ENCODE results near the gene NOL7.

Gene NOL7

DNA sequence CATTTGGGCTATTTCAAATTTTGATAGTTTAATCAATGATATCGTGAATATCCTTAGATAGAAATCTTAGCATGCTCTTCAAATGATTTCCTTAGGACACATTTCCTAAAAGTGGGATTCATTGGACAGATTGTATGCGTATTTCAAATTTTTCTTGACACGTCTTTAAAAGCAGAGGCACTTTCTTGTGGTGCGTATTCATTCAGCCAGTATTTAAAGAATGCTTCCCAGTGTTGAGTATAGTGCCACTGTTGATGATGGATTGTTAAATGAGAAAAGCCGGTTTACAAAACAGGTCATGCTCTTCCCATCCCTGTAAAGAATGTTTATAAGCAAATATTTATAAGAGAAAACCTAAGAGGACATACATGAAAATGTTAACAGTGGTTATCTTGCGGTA, 15.1 kb upstream of the NOL7 start:
- no peak for DNase-seq

DNA sequence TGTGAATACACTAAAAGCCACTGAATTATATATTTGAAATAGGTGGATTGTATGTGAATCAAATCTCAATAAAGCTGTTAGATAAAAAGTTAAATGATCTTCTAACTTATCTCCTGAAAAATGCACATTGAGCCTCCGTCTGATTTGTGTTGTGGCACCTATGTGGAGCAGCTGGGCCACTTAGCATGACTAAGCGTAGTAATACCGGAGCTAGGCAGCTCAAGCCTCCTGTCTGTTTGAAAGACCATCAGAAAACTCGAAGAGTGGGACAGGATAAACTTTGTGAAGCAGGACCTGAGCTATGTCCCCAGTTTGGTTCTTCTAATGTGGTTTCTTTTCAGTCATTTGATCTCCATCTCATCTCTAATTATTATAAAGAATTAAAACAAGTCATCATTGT, 11.0 kb upstream of the NOL7 start:
- DNase-seq = no peak

DNA sequence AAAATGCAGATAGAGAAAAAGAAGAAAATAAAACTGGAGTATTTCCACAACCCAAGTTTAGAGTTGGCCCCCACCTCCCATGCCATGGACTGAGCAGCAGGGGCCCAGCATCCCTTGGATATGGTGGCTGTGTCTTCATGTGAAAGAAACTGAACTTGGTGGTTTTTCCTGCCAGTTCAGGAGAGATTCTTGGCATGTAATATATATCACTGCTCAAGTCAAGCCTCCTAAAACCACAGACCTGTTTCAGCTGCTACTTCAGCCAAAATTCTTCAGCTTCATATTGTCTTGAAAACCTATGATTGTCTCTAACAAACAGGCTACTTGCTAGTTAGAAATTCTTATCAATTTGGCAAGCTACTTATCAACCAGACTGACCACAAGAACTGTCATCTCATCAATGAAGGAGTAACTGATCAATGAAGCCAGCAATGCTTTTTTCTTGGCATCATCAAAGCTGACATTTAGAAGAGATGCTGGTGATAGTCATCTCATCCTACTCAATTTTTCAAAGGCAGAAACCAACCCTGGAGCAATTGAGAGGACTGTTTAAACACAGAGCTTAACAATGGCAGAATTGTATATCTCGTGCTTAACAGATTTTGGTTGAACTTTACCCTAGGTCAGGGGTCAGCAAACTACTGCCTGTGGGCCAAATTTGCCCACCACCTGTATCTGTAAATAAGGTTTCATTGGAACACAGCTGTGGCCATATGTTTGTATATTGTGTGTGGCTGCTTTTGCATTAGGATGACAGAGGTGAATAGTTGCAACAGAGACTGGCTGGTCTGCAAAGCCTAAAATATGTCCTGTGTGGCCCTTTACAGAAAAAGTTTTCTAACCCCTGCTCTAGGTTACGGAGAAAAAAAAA, 10.4 kb upstream of the NOL7 start:
- DNase-seq = no peak

DNA sequence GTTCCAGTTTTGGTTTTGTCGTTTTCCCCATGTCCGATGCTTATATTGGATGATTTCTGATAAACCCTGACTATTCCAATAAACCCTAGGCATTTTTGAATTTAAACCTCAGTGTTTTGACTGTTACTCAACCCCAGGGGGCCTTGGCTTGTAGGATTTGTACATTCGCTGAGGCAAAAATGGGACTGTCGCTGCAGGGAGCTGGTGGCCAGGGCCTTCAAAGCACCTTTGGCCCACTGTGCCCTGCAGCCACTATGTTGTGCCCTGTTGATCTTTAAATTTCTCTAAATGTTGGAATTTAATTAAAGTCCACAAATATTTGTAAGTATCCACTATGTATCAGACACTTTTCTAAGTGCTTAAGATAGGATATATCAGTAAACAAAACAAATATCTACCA, 9.5 kb upstream of the NOL7 start:
- DNase-seq = no peak

DNA sequence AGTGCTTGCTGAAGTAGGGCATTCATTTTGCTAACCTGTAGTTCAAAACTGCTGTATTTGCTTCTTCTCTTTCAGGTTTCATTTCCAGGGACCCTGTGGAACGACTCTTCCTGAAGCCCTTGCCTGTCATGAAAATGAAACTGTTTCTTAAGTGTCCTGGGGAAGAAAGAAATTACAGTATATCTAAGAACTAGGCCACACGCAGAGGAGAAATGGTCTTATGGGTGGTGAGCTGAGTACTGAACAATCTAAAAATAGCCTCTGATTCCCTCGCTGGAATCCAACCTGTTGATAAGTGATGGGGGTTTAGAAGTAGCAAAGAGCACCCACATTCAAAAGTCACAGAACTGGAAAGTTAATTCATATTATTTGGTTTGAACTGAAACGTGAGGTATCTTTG, 3.4 kb upstream of the NOL7 start:
- no peak for DNase-seq

DNA sequence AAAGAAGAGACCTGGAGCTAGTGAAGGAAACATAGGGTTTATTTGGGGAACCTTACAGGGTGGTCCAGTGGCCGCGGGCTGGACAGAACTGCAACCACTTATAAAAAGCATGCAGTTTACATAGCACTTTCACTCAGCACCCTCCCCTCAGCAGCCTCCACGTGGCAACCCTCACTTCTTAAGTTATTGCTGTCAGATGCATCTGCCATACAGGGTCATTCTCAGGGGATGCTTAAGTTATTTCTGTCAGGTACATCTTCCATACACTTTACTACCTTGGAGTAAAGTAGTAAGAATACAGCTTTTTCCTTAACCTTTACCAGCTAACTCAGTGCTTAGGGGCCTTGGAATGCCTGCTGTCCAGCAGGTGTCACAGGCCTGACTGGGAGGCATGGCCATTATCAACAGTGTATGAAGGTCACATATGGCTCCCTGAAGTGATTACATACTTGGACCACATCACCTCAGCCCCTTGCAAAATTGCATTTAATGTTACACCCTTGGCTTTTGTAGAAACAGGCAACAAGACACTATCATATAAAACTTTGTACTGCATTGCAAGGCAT, 2.0 kb upstream of the NOL7 start:
- DNase-seq = no peak

DNA sequence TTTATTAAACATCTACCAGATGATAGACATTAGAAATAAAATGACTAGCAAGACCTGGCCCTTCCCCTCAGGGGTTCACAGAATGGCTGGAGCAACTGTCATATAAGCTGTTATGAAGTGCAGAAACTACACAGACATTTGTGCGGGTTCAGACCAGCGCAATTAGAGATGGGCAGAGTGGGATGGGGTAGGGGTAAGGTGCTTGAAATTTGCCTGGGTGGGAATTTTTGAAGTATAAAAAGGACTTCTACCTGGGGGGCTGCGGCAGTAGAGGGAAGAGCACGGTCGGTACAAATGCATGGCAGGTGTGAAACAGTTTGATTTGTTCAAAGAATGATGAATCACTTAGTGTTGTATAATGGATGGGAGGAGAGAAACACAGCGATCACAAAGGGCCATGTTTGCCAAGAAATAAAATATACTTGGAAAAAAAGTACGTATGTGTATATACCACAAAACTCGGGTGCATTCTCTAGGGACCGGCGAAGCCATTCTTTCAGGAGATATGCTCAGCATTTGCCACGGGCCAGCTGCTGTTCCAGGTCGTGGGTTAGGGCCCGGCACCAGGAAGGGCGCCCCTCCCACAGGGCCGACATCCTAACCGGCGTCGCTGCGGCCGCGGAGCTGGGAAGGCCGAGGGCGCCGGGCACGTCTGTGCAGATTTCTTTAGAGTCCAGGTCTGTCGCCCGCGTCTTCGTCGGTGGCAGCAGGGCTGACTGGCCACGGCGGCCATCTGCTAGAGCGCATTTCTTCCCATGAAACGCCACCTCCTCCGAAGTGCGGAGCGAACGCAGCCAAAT, 809 bp upstream of the NOL7 start:
- no peak for DNase-seq

DNA sequence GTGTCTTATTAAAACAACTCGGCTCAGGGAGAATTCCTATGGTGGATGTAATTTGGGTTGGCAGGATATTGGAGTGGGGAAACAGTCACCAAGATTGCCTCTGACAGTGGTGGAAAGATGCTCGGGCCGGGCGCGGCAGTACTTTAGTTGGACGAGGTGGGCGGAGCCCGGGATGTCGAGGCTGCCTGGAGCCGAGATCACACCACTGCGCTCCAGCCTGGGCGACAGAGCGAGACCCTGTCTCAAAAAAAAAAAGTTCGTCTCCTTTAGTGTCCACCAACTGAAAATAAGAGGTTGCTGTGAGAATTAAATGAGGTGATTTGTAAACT, 621 bp downstream of the NOL7 start:
- peak; percentile 65 for DNase-seq

DNA sequence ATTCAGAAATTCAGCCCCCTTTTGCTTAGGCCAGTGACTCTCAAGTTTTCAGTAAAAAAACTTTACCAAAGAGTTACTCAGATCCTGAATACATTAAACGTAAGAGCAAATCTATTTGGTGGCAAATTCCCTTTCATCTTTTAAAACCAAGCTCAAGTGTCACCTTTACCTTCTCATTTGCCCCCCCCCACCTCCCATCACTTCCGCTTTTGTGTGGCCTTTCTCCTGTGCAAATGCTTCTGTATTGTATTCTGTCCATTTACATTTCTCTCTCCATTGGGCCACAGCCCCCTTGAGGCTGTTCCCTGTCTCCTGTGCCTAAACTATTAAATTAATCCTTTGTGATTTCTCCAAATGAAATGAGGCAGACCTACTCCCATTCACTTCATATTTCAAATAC, 1.9 kb downstream of the NOL7 start:
- no peak for DNase-seq

DNA sequence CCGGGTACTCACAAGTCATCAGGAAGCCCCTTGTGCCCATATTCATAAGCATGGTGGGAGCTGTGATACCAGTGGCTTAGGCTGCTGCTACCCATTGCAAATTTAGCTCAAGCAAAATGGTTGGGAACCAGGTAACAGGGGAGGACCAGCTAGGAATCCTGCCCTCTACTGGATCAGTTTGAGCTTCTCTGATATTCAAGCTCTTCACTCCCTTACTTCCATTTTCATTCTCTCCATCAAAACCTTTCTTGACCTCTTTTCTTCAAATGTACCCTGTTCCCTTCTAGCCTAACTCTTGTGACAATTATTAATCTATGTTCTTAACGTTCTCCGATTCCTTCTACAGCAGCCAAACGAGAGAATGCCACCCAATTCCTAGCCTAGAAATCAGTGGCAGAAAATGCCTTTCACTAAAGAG, 9.7 kb downstream of the NOL7 start:
- DNase-seq = no peak

DNA sequence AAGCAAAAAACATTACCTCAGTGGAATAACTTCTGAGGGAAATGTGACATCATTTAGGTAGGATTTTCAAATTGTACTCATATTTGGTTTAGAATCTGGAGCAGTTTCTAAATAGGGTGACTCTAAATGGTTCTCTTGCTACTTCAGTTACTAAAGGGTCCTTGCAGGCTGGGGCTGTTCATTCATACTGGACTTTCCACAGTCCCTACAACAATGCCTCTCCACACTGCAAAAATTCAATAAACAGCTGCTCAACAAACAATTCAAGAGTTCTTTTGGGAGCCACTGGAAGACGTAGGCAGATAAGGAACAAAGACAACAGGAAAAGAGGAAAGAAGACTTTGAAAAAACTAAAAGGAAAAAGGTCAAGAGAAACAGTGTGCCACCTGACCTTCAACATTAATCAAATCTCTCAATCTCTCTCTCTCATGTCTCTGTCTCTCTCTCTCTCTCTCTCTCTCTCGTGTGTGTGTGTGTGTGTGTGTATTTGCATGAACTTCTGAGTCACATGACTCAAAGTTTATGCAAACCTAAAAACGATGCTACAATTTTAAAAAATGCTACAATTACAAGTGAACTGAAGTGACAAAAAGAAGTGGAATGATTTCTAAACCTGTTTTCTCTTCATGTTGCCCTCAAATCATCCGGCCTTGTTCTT, 14.5 kb downstream of the NOL7 start:
- no peak for DNase-seq

DNA sequence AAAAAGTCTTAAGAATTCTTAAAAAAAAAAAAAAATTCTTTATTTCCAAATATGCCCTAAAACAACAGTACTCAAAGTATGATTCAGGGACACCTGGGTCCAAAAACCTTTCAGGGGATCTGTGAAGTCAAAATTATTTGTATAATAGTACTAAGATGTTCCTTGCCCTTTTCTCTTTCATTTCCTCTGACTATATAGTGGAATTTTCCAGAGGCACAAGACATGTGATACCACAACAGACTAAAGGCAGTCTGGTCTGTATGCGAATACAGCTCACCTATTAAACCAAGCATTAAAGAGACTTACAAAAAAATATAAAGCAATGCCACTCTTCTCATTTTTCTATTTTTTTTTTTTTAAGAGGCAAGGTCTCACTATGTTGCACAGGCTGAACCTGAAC, 15.4 kb downstream of the NOL7 start:
- no peak for DNase-seq

DNA sequence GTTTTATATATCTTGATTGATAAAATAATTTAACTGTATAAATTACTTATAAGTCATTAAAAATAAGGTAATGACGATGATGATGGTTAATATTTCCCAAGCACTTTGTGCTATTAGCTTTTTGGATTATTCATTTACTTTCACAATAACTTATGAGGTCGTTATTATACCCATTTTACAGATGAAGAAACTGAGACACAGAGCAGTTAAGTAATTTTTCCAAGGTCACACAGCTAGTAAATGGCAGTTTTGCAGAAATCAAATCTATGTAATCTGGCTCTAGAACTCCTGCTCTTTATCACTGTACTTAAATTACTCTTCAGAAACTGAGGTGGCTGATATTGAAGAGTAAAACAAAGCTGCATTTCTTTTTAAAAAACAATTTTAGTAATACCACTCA, 18.2 kb downstream of the NOL7 start:
- no peak for DNase-seq

DNA sequence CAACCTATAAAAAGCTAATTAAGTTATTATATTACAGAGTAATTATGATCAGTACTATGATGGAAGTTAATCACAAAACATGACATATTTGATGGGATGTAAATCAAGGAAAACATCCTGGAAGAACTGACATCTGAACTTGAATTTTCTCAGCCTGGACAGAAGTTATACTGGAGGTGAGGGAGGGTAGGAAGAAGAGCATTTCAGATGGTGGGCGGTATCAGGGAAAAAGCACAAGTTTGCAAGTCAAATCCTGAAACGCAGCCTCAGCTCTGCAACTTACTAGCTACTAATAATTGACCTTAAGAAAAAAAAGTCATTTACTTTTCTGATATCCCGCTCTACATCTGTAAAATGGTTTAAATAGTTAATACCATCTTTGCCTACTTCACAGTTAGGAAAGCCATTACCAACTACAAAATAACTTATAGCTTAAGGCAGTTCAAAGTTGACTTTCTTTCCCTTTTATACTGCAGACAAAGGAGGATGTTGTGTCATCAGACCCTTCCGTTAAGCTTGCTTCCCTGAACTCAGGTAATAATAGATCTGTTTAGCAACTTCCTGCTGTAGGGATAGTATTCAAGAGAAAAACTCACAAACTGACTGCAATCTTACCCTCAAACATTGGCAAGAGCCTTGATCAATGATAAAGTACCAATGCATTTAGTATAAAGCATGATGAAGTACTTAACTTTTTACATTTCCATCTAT, 21.0 kb downstream of the NOL7 start:
- no peak for DNase-seq

DNA sequence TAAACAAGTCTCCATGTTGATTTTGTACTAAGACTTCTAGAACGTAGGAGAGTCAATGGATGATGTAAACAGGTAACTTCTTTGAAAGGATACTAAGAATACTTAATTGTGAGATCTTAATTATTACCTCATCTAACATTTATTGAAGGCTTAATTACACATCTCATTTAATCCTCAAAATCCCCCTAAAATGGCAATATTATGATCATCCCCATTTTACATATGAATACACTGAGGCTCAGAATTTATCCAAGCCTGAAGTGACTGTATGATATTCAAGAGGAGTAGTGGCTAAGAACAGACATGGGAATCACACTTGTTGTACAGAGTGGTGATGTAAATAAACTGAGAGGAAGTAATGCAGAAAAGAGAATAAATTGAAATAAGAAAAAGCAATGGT, 22.9 kb downstream of the NOL7 start:
- no peak for DNase-seq

DNA sequence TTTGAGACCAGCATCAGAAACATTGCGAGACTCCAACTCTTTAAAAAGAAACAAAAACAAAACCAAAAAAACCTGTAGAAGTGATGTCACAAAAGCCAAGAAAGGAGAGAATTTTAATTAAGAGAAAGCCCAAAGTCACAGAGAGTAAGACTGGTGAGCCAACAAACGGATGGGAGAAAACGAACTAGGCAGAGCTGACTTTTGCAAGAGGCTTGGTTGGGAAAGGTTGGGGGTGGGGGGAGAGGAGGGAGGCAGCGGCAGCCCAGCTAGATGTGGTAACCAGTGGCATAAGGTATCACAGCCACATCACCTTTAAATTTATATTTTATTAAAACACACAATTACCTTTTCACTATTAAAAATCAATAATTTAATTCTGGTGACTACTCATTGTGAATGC, 23.5 kb downstream of the NOL7 start:
- no peak for DNase-seq

DNA sequence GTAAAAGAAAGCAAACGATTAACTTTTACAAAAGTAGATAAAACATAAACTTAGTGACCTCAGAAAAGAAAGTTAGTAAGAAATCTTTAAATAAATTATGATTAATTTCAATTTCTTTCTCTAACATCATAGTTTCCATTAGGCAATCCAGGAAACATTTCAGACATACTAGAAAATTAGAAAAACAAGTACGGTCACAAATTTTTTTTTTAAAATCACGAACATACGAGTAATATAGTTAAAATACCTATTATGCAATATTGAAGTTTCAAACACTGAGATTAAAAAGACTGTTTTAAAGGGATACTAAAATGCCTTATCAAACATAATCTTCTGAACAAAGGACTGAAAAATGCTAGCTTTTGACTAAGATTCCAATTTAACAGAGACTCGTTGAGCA, 26.2 kb downstream of the NOL7 start:
- no peak for DNase-seq

DNA sequence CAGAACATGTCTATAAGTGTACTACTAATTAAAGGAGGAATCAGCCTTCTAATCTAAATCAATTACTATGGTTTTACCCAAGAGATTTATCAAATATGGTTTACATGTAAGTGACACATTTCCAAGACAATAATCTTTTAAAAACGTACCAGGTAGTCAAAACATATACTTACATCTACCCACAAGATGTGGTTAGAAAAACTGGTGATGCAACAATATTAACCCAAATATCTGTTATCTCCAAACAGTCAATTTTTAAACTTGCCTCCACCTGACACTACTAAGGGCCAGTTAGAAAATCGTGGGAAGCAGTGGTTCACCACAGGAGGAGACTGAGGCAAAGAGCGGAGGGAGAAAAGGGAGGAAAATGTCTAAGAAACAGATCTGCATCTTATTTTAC, 28.0 kb downstream of the NOL7 start:
- no peak for DNase-seq

DNA sequence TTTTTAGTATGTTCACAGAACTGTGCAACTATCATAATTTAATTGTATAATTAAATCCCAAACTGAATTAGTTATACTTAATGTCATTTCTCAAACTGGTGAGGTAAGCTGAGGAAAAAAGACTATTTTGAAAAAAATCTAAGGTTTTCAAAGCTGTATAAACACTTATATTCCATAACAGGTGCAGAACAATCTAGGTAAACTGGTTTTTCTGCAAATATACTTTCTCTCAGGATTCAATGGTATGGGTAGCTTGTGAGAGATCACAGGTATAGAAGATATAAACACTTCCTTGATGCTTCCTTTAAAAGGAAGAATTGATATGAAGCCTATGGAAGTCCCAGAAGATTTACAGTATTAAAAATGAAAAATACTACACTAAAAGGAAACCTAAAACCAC, 33.7 kb downstream of the NOL7 start:
- DNase-seq = no peak

DNA sequence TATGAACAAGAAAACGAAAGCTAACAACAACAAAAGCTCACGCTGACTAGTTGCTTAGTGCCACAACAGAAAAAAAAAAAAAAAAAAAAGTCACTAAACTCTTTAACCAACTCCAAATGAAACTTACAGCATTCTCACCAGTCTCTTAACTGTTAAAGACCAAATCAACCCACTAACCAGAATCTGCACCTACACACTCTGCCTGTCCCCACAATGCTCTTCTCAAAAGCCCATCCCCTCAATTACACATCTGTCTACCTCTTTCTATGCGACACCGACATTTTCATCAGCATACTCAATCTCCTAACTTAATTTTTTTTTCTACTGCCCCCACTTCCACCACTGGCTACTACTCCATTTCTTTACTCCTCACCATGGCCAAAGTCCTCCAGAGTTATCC, 34.3 kb downstream of the NOL7 start:
- DNase-seq = no peak

DNA sequence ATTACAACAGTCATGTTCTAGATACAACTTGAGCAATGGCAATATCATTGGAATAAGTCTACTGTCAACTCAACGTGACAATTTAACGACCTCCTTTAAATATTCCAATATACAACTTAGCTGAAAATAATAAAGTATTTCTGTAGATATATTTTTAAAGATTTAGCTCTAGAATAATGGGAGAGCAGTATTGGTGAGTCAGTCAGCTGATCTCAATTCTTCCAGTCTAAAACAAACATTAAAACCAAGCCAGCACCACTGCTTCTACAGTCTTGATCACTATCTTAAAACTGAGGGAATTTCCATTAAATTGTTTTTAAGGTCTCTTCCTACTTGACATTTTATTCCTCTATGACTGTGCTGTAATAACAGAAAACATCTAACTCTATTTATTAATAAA, 38.2 kb downstream of the NOL7 start:
- no peak for DNase-seq

DNA sequence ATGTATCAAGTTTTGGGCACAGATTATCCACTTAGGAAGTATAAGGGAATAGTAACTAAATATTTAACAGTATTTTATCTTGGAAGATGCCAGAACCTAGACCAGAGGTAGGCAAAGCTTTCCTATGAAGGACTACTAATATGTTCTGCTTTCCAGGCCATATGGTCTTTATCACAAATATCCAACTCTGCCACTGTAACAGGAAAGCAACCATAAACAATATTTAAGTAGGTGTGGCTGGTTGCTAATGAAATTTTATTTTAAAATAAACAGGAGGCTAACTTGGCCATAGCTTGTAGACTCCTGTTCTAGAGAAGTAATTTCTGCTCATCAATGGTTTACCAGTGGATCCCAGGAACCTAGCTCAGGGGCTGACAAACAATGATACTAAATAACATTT, 39.4 kb downstream of the NOL7 start:
- no peak for DNase-seq

DNA sequence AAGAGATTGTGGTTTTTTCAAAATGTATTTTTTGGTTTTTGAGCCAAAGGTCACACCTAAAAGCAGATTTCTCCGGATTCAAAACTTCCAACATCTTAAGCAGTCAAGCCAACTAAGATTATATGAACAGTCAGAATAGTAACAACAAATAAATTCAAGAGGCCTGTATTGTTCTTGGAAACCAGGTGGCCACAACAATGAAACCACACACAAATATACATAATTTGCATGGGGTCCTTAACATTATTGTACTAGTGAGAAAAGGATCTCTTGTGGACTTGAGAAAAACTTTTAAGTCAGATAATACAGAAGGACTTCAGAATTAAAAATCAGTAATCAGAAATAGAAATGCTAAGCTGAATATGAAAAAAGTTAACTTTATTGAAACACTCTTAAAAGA, 40.6 kb downstream of the NOL7 start:
- no peak for DNase-seq

All from stimulated activated CD8-positive, alpha-beta memory T cell treated with anti-CD3 and anti-CD28 coated beads, Interleukin-4, amount 100 ng/mL, for 48 hours (primary cell).